WTC11 (cell line): ENCODE results near the gene YKT6. TPM values are rescaled to one million over a fixed set of nuclear protein-coding genes. Genes with fewer than 3 reads are reported as not detected.

ENCODE experiments used
- ATAC-seq: fragments of 200-7000 bp; cut with Tn5 transposase; 2 replicates; pipeline ENCODE4 v1.10.0; 2021; ENCODE audit warnings: mild to moderate bottlenecking, moderate library complexity
- CTCF ChIA-PET: fragments of 300-600 bp; sonication (Branson Sonifier 250); formaldehyde crosslinking; loops from one replicate; lab custom pipeline; 2021; ENCODE audit warnings: antibody characterized with exemption; lab: Charles Lee
- POLR2A ChIA-PET: fragments of 350-600 bp; sonication (Branson Sonifier 250); formaldehyde crosslinking; loops from one replicate; lab custom pipeline; 2021; ENCODE audit warnings: antibody characterized with exemption; lab: Charles Lee
- DNase-seq: peaks from one replicate; pipeline ENCODE4 v3.0.0; 2021; ENCODE audit warnings: low spot score
- H3K27ac Mint-ChIP-seq: 2 replicates; pipeline ENCODE4 v1.8.0; 2021; ENCODE audit warnings: mixed read lengths
- H3K27me3 Mint-ChIP-seq: 2 replicates; pipeline ENCODE4 v1.8.0; 2021; ENCODE audit warnings: low read depth, mild to moderate bottlenecking, moderate library complexity, mixed read lengths
- H3K36me3 Mint-ChIP-seq: 2 replicates; pipeline ENCODE4 v1.8.0; 2021; ENCODE audit warnings: mixed read lengths
- H3K4me1 Mint-ChIP-seq: 2 replicates; pipeline ENCODE4 v1.8.0; 2022; ENCODE audit warnings: mixed read lengths
- H3K4me3 Mint-ChIP-seq: 2 replicates; pipeline ENCODE4 v1.8.0; 2021; ENCODE audit warnings: mild to moderate bottlenecking, moderate library complexity, mixed read lengths
- H3K9me3 Mint-ChIP-seq: 2 replicates; pipeline ENCODE4 v1.8.0; 2021; ENCODE audit warnings: mixed read lengths
- ARID4B ChIP-seq: sonication (generic); formaldehyde crosslinking; IDR thresholded peaks from 2 replicates; pipeline ENCODE4 v1.8.0; 2023; ENCODE audit warnings: missing genetic modification reagents, mild to moderate bottlenecking, borderline replicate concordance
- ATF1 ChIP-seq: sonication (generic); formaldehyde crosslinking; IDR thresholded peaks from 2 replicates; pipeline ENCODE4 v1.8.1; 2023; ENCODE audit warnings: mild to moderate bottlenecking, moderate library complexity, missing genetic modification reagents
- ATF6 ChIP-seq: sonication (generic); formaldehyde crosslinking; IDR thresholded peaks from 2 replicates; pipeline ENCODE4 v1.8.1; 2023; ENCODE audit warnings: mild to moderate bottlenecking, missing genetic modification reagents
- FOXP4 ChIP-seq: sonication (generic); formaldehyde crosslinking; IDR thresholded peaks from 2 replicates; pipeline ENCODE4 v1.8.0; 2022; ENCODE audit warnings: mild to moderate bottlenecking, missing genetic modification reagents
- GRHL2 ChIP-seq: fragments of 250-450 bp; sonication (Bioruptor Pico); IDR thresholded peaks from 2 replicates; pipeline ENCODE4 v1.8.0; 2022; ENCODE audit warnings: mild to moderate bottlenecking, moderate library complexity; ENCODE audit not compliant: insufficient replicate concordance, severe bottlenecking
- HMGA2 ChIP-seq: fragments of 250-450 bp; sonication (Bioruptor Pico); IDR thresholded peaks from 2 replicates; pipeline ENCODE4 v1.4.0; 2021; ENCODE audit warnings: mild to moderate bottlenecking, moderate library complexity
- IRF2 ChIP-seq: sonication (generic); formaldehyde crosslinking; IDR thresholded peaks from 2 replicates; pipeline ENCODE4 v1.8.0; 2022; ENCODE audit warnings: low read depth, missing genetic modification reagents, borderline replicate concordance
- JAZF1 ChIP-seq: fragments of 250-450 bp; sonication (Bioruptor Pico); IDR thresholded peaks from 2 replicates; pipeline ENCODE4 v1.9.0; 2021; ENCODE audit warnings: moderate library complexity, mild to moderate bottlenecking, inconsistent platforms
- MXD4 ChIP-seq: fragments of 250-450 bp; sonication (Bioruptor Pico); IDR thresholded peaks from 2 replicates; pipeline ENCODE4 v1.8.0; 2021; ENCODE audit warnings: mild to moderate bottlenecking, moderate library complexity, borderline replicate concordance
- NR3C1 ChIP-seq: sonication (generic); formaldehyde crosslinking; conservative IDR thresholded peaks from 2 replicates; pipeline ENCODE4 v1.8.1; 2023; ENCODE audit warnings: low read depth, mild to moderate bottlenecking, missing genetic modification reagents
- SMAD3 ChIP-seq: sonication (generic); formaldehyde crosslinking; IDR thresholded peaks from 2 replicates; pipeline ENCODE4 v1.8.0; 2022; ENCODE audit warnings: missing genetic modification reagents, mild to moderate bottlenecking, borderline replicate concordance
- STAT6 ChIP-seq: sonication (generic); formaldehyde crosslinking; conservative IDR thresholded peaks from 2 replicates; pipeline ENCODE4 v1.8.1; 2023; ENCODE audit warnings: mild to moderate bottlenecking, low read depth, missing genetic modification reagents, moderate library complexity
- TEAD4 ChIP-seq: sonication (generic); formaldehyde crosslinking; IDR thresholded peaks from 2 replicates; pipeline ENCODE4 v1.8.0; 2022; ENCODE audit warnings: mild to moderate bottlenecking, missing genetic modification reagents
- TP53 ChIP-seq: sonication (generic); formaldehyde crosslinking; IDR thresholded peaks from 2 replicates; pipeline ENCODE4 v1.8.1; 2023; ENCODE audit warnings: mild to moderate bottlenecking, missing genetic modification reagents
- USF1 ChIP-seq: sonication (generic); formaldehyde crosslinking; IDR thresholded peaks from 2 replicates; pipeline ENCODE4 v1.8.0; 2022; ENCODE audit warnings: mild to moderate bottlenecking, missing genetic modification reagents
- USF2 ChIP-seq: sonication (generic); formaldehyde crosslinking; IDR thresholded peaks from 2 replicates; pipeline ENCODE4 v1.8.1; 2023; ENCODE audit warnings: mild to moderate bottlenecking, missing genetic modification reagents, moderate library complexity
- ZNF219 ChIP-seq: sonication (generic); formaldehyde crosslinking; IDR thresholded peaks from 2 replicates; pipeline ENCODE4 v1.8.0; 2023; ENCODE audit warnings: missing genetic modification reagents, mild to moderate bottlenecking, borderline replicate concordance
- ZNF396 ChIP-seq: fragments of 250-450 bp; sonication (Bioruptor Pico); IDR thresholded peaks from 2 replicates; pipeline ENCODE4 v1.8.0; 2021; ENCODE audit warnings: mild to moderate bottlenecking, moderate library complexity, borderline replicate concordance
- ZNF423 ChIP-seq: fragments of 250-450 bp; sonication (Bioruptor Pico); IDR thresholded peaks from 2 replicates; pipeline ENCODE4 v2.1.2; 2022; ENCODE audit warnings: mild to moderate bottlenecking, moderate library complexity
- ZNF671 ChIP-seq: fragments of 250-450 bp; sonication (Bioruptor Pico); IDR thresholded peaks from 2 replicates; pipeline ENCODE4 v1.8.0; 2021; ENCODE audit warnings: mild to moderate bottlenecking
- total RNA-seq: library from RNA; stranded (reverse); gene quantifications from 3 replicates; pipeline ENCODE4 v1.2.3, GENCODE V29; 2021
- TF ChIP-seq, protein P1 (sequence below): sonication (generic); formaldehyde crosslinking; IDR thresholded peaks from 2 replicates; pipeline ENCODE4 v1.8.1; 2023; ENCODE audit warnings: mild to moderate bottlenecking, missing genetic modification reagents

YKT6 gene
- total RNA-seq, 1 experiment from 2014 or later, result 102 TPM

- TF ChIP-seq GRHL2 (CRISPR knock-in tag) (no peak), ZNF219 (CRISPR knock-in tag) (no peak), NR3C1 (no peak), ZNF423 (CRISPR knock-in tag) (peak; percentile 86), SMAD3 (CRISPR knock-in tag) (peak; percentile 84), ZNF396 (no peak)
Measured at GRCh38 chr7:44200699-44201461, at the start of gene YKT6 (continued).

DNA sequence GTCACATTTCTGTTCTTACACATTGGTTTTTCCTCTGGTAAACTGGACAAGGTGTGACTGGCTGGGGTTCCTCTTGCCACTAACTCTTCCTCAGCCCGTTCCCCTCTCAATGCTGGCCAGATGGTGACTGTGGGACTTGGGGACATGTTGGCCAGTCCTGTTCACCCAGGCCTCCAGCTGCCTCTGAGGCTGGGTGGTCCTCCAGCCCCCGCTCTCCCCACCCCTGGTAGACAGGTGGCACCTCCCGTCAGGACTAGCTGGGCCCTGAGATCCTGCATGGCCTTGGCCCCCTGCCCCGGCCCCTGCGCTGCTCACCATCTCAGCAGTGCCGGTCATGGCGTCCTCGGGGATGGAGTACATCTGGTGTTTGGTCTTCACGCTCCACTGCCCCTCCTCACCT is 48.8 kb upstream of the YKT6 start:
- ATAC-seq, result no peak
- Mint-ChIP-seq H3K27ac (no peak overlapping the region), H3K4me1 (peaks cover 7% of the 10 kb centered on the region), H3K27me3 (peaks cover 4% of the 10 kb centered on the region)
- no peak for TF ChIP-seq ZNF671 (CRISPR knock-in tag)
- TF ChIP-seq ARID4B (CRISPR knock-in tag), result no peak
- TF ChIP-seq TP53, result no peak
- TF ChIP-seq MXD4, result no peak
- TF ChIP-seq ZNF219 (CRISPR knock-in tag), result no peak
- no peak for TF ChIP-seq FOXP4 (CRISPR knock-in tag)
- no peak for TF ChIP-seq STAT6
- TF ChIP-seq ATF1, result no peak
- TF ChIP-seq IRF2 (CRISPR knock-in tag), result no peak
- no peak for TF ChIP-seq USF1
- TF ChIP-seq ATF6 (CRISPR knock-in tag), result no peak
- TF ChIP-seq TEAD4 (CRISPR knock-in tag), result no peak
- TF ChIP-seq, protein P1, sequence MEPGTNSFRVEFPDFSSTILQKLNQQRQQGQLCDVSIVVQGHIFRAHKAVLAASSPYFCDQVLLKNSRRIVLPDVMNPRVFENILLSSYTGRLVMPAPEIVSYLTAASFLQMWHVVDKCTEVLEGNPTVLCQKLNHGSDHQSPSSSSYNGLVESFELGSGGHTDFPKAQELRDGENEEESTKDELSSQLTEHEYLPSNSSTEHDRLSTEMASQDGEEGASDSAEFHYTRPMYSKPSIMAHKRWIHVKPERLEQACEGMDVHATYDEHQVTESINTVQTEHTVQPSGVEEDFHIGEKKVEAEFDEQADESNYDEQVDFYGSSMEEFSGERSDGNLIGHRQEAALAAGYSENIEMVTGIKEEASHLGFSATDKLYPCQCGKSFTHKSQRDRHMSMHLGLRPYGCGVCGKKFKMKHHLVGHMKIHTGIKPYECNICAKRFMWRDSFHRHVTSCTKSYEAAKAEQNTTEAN (CRISPR knock-in tag), result no peak
- no peak for TF ChIP-seq NR3C1
- TF ChIP-seq HMGA2 (CRISPR knock-in tag), result no peak
- no peak for TF ChIP-seq USF2 (CRISPR knock-in tag)
- no peak for TF ChIP-seq JAZF1 (CRISPR knock-in tag)
- TF ChIP-seq, all 79 proteins: peak for 0
- POLR2A ChIA-PET, result no interaction called here
- H3K4me3 Mint-ChIP-seq, result no peak overlapping the region
- no peaks in the 10 kb centered on the region for H3K9me3 Mint-ChIP-seq
- DNase-seq, result peak; percentile 8
- CTCF ChIA-PET, result no interaction called here
- H3K36me3 Mint-ChIP-seq, result no peaks in the 10 kb centered on the region
